GM12892 (cell line): Measurements from ENCODE around the gene WWP2.
"Not testable (repeated sequence)": the region's sequence is repeated elsewhere in the genome, so short reads cannot be mapped to it uniquely, and the experiment has no call there.

Source experiments
- DNase-seq: peaks from one replicate; pipeline ENCODE4 v3.0.0; 2011; ENCODE audit not compliant: insufficient read length
- FAIRE-seq: peaks from 2 replicates; lab custom pipeline; 2011; peaks lifted over from hg19 to GRCh38; lab: Jason Lieb, UNC
- POLR2A ChIP-seq: IDR thresholded peaks from 2 replicates; pipeline ENCODE4 v1.6.1; 2011; ENCODE audit warnings: low read depth, low read length, control low read depth
- POLR2AphosphoS5 ChIP-seq: IDR thresholded peaks from 2 replicates; pipeline ENCODE4 v1.6.1; 2011; ENCODE audit warnings: low read depth, low read length, control low read depth
- TAF1 ChIP-seq: IDR thresholded peaks from 2 replicates; pipeline ENCODE4 v1.6.1; 2011; ENCODE audit warnings: low read depth, mild to moderate bottlenecking, control low read depth, low read length, borderline replicate concordance

WWP2 gene

GRCh38 chr16:69940676-69941075 is 178.5 kb downstream of the WWP2 start:
- DNase-seq: no peak
- TF ChIP-seq TAF1 (no peak), POLR2AphosphoS5 (no peak), POLR2A (no peak)
- FAIRE-seq: no peak

GRCh38 chr16:69941251-69942098 is 179.3 kb downstream of the WWP2 start:
- FAIRE-seq (no peak), DNase-seq (no peak)
- no peak for TF ChIP-seq POLR2A
- TF ChIP-seq TAF1: no peak
- TF ChIP-seq POLR2AphosphoS5: no peak

GRCh38 chr16:69942099-69942491 is 180.0 kb downstream of the WWP2 start:
- no peak for TF ChIP-seq POLR2A
- no peak for TF ChIP-seq TAF1
- no peak for TF ChIP-seq POLR2AphosphoS5
- DNase-seq: no peak
- no peak for FAIRE-seq

GRCh38 chr16:69942627-69943170 is 180.6 kb downstream of the WWP2 start:
- TF ChIP-seq POLR2AphosphoS5: no peak
- TF ChIP-seq POLR2A: no peak
- TF ChIP-seq TAF1: no peak
- no peak for DNase-seq
- no peak for FAIRE-seq

GRCh38 chr16:69943241-69944036 is 181.3 kb downstream of the WWP2 start:
- DNase-seq, FAIRE-seq: not testable (repeated sequence)

- not testable (repeated sequence) for FAIRE-seq, DNase-seq
These were observed 188.3 kb downstream of the WWP2 start for GRCh38 chr16:69950411-69950810.

- FAIRE-seq, DNase-seq: not testable (repeated sequence)
These were observed 189.0 kb downstream of the WWP2 start, which contains the start of gene CLEC18A for GRCh38 chr16:69951017-69951671. CLEC18A (plus strand) TSS chr16:69951334; CDS start chr16:69951367, 33 bp downstream.

- DNase-seq, FAIRE-seq: not testable (repeated sequence)
These were observed 189.5 kb downstream of the WWP2 start for GRCh38 chr16:69951672-69952031.

- FAIRE-seq, DNase-seq: not testable (repeated sequence)
These were observed 190.0 kb downstream of the WWP2 start for GRCh38 chr16:69952116-69952515.

- FAIRE-seq, DNase-seq: not testable (repeated sequence)
These were observed 190.6 kb downstream of the WWP2 start for GRCh38 chr16:69952572-69953355.

- not testable (repeated sequence) for DNase-seq, FAIRE-seq
These were observed 192.1 kb downstream of the WWP2 start for GRCh38 chr16:69954241-69954640.

- FAIRE-seq, DNase-seq: not testable (repeated sequence)
These were observed 201.2 kb downstream of the WWP2 start for GRCh38 chr16:69963312-69963711.

- FAIRE-seq: not testable (repeated sequence)
- peak; percentile 19 for DNase-seq
These were observed 203.0 kb downstream of the WWP2 start for GRCh38 chr16:69964960-69965660.

- DNase-seq, FAIRE-seq: not testable (repeated sequence)
These were observed 203.5 kb downstream of the WWP2 start for GRCh38 chr16:69965661-69966054.

- FAIRE-seq, DNase-seq: not testable (repeated sequence)
These were observed 205.6 kb downstream of the WWP2 start for GRCh38 chr16:69967688-69968087.

GRCh38 chr16:69968125-69968524 is 206.0 kb downstream of the WWP2 start:
- not testable (repeated sequence) for DNase-seq, FAIRE-seq

- FAIRE-seq, DNase-seq: not testable (repeated sequence)
These were observed 207.5 kb downstream of the WWP2 start for GRCh38 chr16:69969657-69970056.
